GM10248 (cell line): ENCODE data around the gene LLCFC1.

Experiments used
- CTCF ChIA-PET: fragments of 300-600 bp; sonication (Branson Sonifier 250); formaldehyde crosslinking; extraction: SDS; loops from one replicate; lab custom pipeline; 2021; ENCODE audit warnings: antibody characterized with exemption; lab: Yijun Ruan, JAX
- POLR2A ChIA-PET: fragments of 350-650 bp; sonication (Branson Sonifier 250); formaldehyde crosslinking; extraction: SDS; loops from one replicate; lab custom pipeline; 2020; ENCODE audit warnings: antibody characterized with exemption; lab: Yijun Ruan, JAX
- DNase-seq: peaks from one replicate; pipeline ENCODE4 v3.0.0; 2012; ENCODE audit errors: extremely low spot score
- CTCF ChIP-seq: IDR thresholded peaks from 2 replicates; pipeline ENCODE4 v1.5.1; 2012; ENCODE audit warnings: mild to moderate bottlenecking, low read depth; ENCODE audit errors: extremely low read depth, missing control alignments, control extremely low read depth

LLCFC1 gene

GRCh38 chr7:142934056-142934455, 5.2 kb upstream of the LLCFC1 start:
- ChIA-PET POLR2A (no interaction called here), CTCF (interaction anchor here (0.9 kb wide), 1 partner anchor 8 kb away, joined by 3 read pairs; no protein-coding TSS in a partner anchor)
- DNase-seq: no peak
- no peak for TF ChIP-seq CTCF

- no peak for DNase-seq
- POLR2A ChIA-PET: no interaction called here
- TF ChIP-seq CTCF: no peak
- CTCF ChIA-PET: interaction anchor here (1.2 to 1.3 kb wide), 2 partner anchors 15 to 27 kb away, joined by 4 read pairs; no protein-coding TSS in a partner anchor
Measured at GRCh38 chr7:142935941-142936565, 3.2 kb upstream of the LLCFC1 start.

DNA sequence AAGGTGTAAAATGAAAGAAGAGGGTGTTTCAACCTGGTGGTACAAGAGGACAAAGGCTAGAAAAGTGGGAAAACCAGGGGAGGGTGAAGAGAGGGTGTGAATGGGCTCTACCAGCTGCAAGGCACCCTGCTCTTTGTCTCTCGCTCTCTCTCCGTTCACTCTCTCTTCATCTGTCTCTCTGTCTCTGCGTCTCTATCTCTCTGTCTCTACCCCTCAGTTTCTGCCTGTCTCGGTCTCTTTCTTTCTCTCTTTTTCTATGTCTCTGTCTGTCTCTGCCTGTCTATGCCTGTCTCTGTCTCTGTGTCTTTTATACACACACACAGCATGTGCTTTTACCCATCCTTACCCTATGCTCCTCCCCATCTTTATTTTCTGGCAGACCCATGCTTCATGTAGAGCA, 673 bp upstream of the LLCFC1 start:
- POLR2A ChIA-PET: no interaction called here
- TF ChIP-seq CTCF: no peak
- CTCF ChIA-PET: no interaction called here
- DNase-seq: no peak

DNA sequence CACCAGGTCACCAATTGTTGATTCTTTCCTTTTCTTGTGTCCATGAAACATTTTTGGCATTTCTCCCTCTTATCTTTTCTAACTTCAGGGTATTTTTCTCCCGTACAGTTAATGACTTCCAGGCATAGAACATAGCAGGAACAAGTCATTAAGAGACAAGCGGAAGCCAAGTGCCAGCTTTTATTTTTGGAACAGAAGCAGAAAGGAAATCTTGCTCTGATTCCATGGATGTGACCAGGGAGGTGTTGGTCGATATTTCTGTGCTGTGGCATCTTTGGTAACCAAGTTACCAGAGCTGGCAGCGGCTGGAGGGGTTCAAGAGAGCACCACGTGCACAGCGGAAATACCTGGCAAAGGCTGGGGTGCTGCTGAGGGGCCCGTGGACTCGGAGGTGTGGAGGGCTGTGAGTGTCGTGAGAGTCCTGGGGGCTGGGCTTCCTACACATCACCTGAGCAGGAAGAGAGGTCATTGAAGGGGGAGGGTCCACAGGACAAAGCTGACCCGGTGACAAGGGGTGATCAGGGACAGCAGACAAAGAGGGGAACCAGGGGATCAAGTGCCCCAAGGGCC, 1.8 kb downstream of the LLCFC1 start:
- TF ChIP-seq CTCF: no peak
- ChIA-PET CTCF (interaction anchor here (1.3 to 1.7 kb wide), 2 partner anchors 10 to 19 kb away, joined by 3 to 4 read pairs; no protein-coding TSS in a partner anchor), POLR2A (no interaction called here)
- no peak for DNase-seq

DNA sequence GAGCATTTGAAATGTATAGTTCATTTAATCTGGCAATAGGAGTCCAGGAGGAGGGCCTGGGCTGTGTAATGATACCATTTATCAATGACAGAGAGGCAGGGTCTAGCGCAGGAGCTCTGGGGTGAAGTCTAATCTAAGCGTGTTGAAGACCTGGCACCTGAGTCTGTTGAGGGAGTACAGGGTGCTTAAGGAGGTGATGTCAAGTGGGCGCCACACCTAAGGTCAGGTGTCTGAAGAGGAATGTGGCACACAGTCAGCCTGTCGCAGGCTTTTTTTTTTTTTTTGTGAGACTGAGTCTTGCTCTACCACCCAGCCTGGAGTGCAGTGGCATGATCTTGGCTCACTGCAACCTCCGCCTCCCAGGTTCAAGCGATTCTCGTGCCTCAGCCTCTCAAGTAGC, 2.3 kb downstream of the LLCFC1 start:
- CTCF ChIA-PET: interaction anchor here (1.3 to 1.7 kb wide), 3 partner anchors 8 to 19 kb away, joined by 3 to 4 read pairs (median 3); partner anchors contain the start of gene TRPV5
- no peak for DNase-seq
- POLR2A ChIA-PET: no interaction called here
- no peak for TF ChIP-seq CTCF

DNA sequence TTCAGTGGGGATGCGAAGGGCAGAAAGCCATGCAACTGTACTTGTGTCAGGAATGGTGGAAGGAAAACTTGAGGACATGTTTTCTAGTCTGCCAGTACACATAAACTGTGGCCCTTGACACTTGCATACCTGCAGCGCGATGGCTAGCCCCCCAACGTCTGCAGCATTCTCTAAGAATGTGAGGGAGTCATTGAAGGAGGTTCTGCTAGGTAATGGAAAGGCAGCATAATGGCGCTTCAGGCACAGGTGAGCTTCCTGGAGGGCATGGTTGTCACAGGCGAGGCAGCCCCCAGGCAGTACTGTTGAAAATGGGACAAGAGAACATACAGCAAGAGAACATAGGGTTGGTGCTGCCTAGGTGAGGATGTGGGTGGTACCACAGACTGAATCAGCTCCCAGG, 3.5 kb downstream of the LLCFC1 start:
- CTCF ChIA-PET: interaction anchor here (1.3 to 1.7 kb wide), 2 partner anchors 9 to 18 kb away, joined by 3 to 4 read pairs; partner anchors contain the start of gene TRPV5
- POLR2A ChIA-PET: no interaction called here
- no peak for TF ChIP-seq CTCF
- no peak for DNase-seq
